Smooth muscle cell (in vitro differentiated cells): Measurements from ENCODE around the gene GALNT18. TPM values are rescaled to one million over a fixed set of nuclear protein-coding genes. Genes with fewer than 3 reads are reported as not detected.

Source experiments
- DNase-seq: peaks from one replicate; lab custom pipeline; 2025; ENCODE audit not compliant: unreplicated experiment; lab: John Stamatoyannopoulos, UW
- H2AFZ ChIP-seq: fragments of 200-600 bp; sonication (generic); 2 replicates; pipeline ENCODE4 v1.6.0; 2016; ENCODE audit warnings: antibody characterized with exemption, low read depth, mild to moderate bottlenecking
- H3F3A ChIP-seq: fragments of 200-600 bp; sonication (generic); 2 replicates; pipeline ENCODE4 v1.6.0; 2017; ENCODE audit warnings: antibody characterized with exemption, low read depth
- H3K27ac ChIP-seq: fragments of 200-600 bp; sonication (generic); 2 replicates; pipeline ENCODE4 v1.5.1; 2016; ENCODE audit warnings: low read depth, mild to moderate bottlenecking
- H3K27me3 ChIP-seq: fragments of 200-600 bp; sonication (generic); 2 replicates; pipeline ENCODE4 v1.6.1; 2016; ENCODE audit warnings: low read depth, mild to moderate bottlenecking
- H3K36me3 ChIP-seq: fragments of 200-600 bp; sonication (generic); 2 replicates; pipeline ENCODE4 v1.5.1; 2016; ENCODE audit warnings: low read depth
- H3K4me1 ChIP-seq: fragments of 200-600 bp; sonication (generic); 2 replicates; pipeline ENCODE4 v1.5.1; 2016; ENCODE audit warnings: low read depth
- H3K4me2 ChIP-seq: fragments of 200-600 bp; sonication (generic); 2 replicates; pipeline ENCODE4 v1.6.0; 2016; ENCODE audit warnings: mild to moderate bottlenecking
- H3K4me3 ChIP-seq: fragments of 200-600 bp; sonication (generic); 2 replicates; pipeline ENCODE4 v1.5.1; 2016; ENCODE audit warnings: mild to moderate bottlenecking
- H3K79me2 ChIP-seq: fragments of 200-600 bp; sonication (generic); 2 replicates; pipeline ENCODE4 v1.6.0; 2016; ENCODE audit warnings: low read depth, mild to moderate bottlenecking
- H3K9ac ChIP-seq: fragments of 200-600 bp; sonication (generic); 2 replicates; pipeline ENCODE4 v1.6.0; 2016; ENCODE audit warnings: low read depth
- H3K9me3 ChIP-seq: fragments of 200-600 bp; sonication (generic); replicated peaks from 2 replicates; pipeline ENCODE4 v1.5.1; 2016; ENCODE audit warnings: low read depth
- H4K20me1 ChIP-seq: fragments of 200-600 bp; sonication (generic); 2 replicates; pipeline ENCODE4 v1.6.0; 2016; ENCODE audit warnings: low read depth
- CTCF ChIP-seq: fragments of 200-600 bp; sonication (generic); IDR thresholded peaks from 2 replicates; pipeline ENCODE4 v1.5.1; 2017; ENCODE audit warnings: borderline replicate concordance, mild to moderate bottlenecking, antibody characterized with exemption; ENCODE audit not compliant: insufficient read depth, poor library complexity, severe bottlenecking
- WGBS: methylation state at CpG from one replicate; pipeline ENCODE4 v1.1.7; 2016; ENCODE audit warnings: low lambda C conversion rate; 5-methylcytosine and 5-hydroxymethylcytosine counted together
- polyA plus RNA-seq: library from polyadenylated mRNA; unstranded; fragments of >200 nt; fragmentation: Nextera tagmentation; extraction: Ambion mirVana; gene quantifications from 2 replicates; pipeline ENCODE4 v1.2.1, GENCODE V29; 2016
- total RNA-seq: library from RNA; depleted of rRNA; stranded (reverse); fragments of >200 nt; gene quantifications from 2 replicates; pipeline ENCODE4 v1.2.3, GENCODE V29; 2014

The GALNT18 gene
- total and polyA plus RNA-seq, 2 experiments from 2014 or later: 11.5 to 16.3 TPM

- Histone ChIP-seq H3K4me1 (no peaks in the 10 kb centered on the region), H3K4me3 (no peak overlapping the region), H3K27ac (no peak overlapping the region), H3K79me2 (no peaks in the 10 kb centered on the region), H3K4me2 (no peak overlapping the region), H3K27me3 (no peaks in the 10 kb centered on the region), H3K36me3 (no peaks in the 10 kb centered on the region), H3K9ac (no peak overlapping the region), H4K20me1 (peaks cover 5% of the 10 kb centered on the region), H2AFZ (no peak overlapping the region), H3F3A (no peaks in the 10 kb centered on the region), H3K9me3 (no peaks in the 10 kb centered on the region)
- no peak for DNase-seq
- WGBS: 82% methylated on average over 7 of the region's 7 CpGs
- no peak for TF ChIP-seq CTCF
Measured at GRCh38 chr11:11604370-11604990, 17.3 kb downstream of the GALNT18 start.

- Histone ChIP-seq H4K20me1 (no peaks in the 10 kb centered on the region), H3K9ac (no peak overlapping the region), H3K4me3 (no peak overlapping the region), H3K36me3 (no peaks in the 10 kb centered on the region), H3F3A (no peaks in the 10 kb centered on the region), H3K4me1 (no peaks in the 10 kb centered on the region), H3K4me2 (no peak overlapping the region), H2AFZ (no peak overlapping the region), H3K9me3 (no peaks in the 10 kb centered on the region), H3K27me3 (no peaks in the 10 kb centered on the region), H3K27ac (no peak overlapping the region), H3K79me2 (no peaks in the 10 kb centered on the region)
- no peak for DNase-seq
- TF ChIP-seq CTCF: no peak
Measured at GRCh38 chr11:11602011-11602410, 19.8 kb downstream of the GALNT18 start.

GRCh38 chr11:11600288-11600687, 21.5 kb downstream of the GALNT18 start:
- H3K4me2 ChIP-seq: no peak overlapping the region
- no peaks in the 10 kb centered on the region for H3K27me3 ChIP-seq
- no peak for DNase-seq
- H3F3A ChIP-seq: no peaks in the 10 kb centered on the region
- no peak overlapping the region for H2AFZ ChIP-seq
- H4K20me1 ChIP-seq: no peaks in the 10 kb centered on the region
- H3K27ac ChIP-seq: no peak overlapping the region
- no peak for TF ChIP-seq CTCF
- no peaks in the 10 kb centered on the region for H3K79me2 ChIP-seq
- peaks cover 2% of the 10 kb centered on the region for H3K4me1 ChIP-seq
- no peak overlapping the region for H3K4me3 ChIP-seq
- H3K9ac ChIP-seq: no peak overlapping the region
- no peaks in the 10 kb centered on the region for H3K36me3 ChIP-seq
- H3K9me3 ChIP-seq: no peaks in the 10 kb centered on the region

GRCh38 chr11:11598243-11598642, 23.6 kb downstream of the GALNT18 start:
- peaks cover 5% of the 10 kb centered on the region for H3K4me1 ChIP-seq
- no peaks in the 10 kb centered on the region for H3F3A ChIP-seq
- no peak overlapping the region for H3K4me2 ChIP-seq
- WGBS: 96% methylated on average over 1 of the region's 1 CpG
- no peaks in the 10 kb centered on the region for H3K9me3 ChIP-seq
- DNase-seq: no peak
- no peak overlapping the region for H3K27ac ChIP-seq
- no peak overlapping the region for H3K9ac ChIP-seq
- no peaks in the 10 kb centered on the region for H3K36me3 ChIP-seq
- no peak overlapping the region for H2AFZ ChIP-seq
- TF ChIP-seq CTCF: no peak
- no peaks in the 10 kb centered on the region for H3K79me2 ChIP-seq
- H3K4me3 ChIP-seq: no peak overlapping the region
- H4K20me1 ChIP-seq: no peaks in the 10 kb centered on the region
- no peaks in the 10 kb centered on the region for H3K27me3 ChIP-seq
